Panc1 (cell line): ENCODE measurements around the gene PCED1B. TPM values are rescaled to one million over a fixed set of nuclear protein-coding genes. Genes with fewer than 3 reads are reported as not detected.
"Not testable (repeated sequence)": the region's sequence is repeated elsewhere in the genome, so short reads cannot be mapped to it uniquely, and the experiment has no call there.

Experiments
- ATAC-seq: fragments of 200-7000 bp; cut with Tn5 transposase; 2 replicates; pipeline ENCODE4 v1.9.1; 2020; ENCODE audit warnings: mild to moderate bottlenecking, moderate library complexity
- BruUV-seq: library from RNA; stranded (reverse); fragments of 400-500 nt; replicated peaks from 2 replicates; lab custom pipeline; 2021; lab: Mats Ljungman, UMichigan
- CTCF ChIA-PET: fragments of 300-600 bp; sonication (Branson Sonifier 250); formaldehyde crosslinking; loops from one replicate; lab custom pipeline; 2022; ENCODE audit warnings: antibody characterized with exemption; lab: Charles Lee
- POLR2A ChIA-PET: fragments of 300-600 bp; sonication (Branson Sonifier 250); formaldehyde crosslinking; loops from one replicate; lab custom pipeline; 2022; ENCODE audit warnings: antibody characterized with exemption; lab: Charles Lee
- DNase-seq: peaks from one replicate; pipeline ENCODE4 v3.0.0-alpha.2; 2010; ENCODE audit warnings: low read depth, low spot score
- H3K27ac ChIP-seq: 2 replicates; pipeline ENCODE4 v1.5.1; 2011; ENCODE audit warnings: mild to moderate bottlenecking, low read length, inconsistent platforms
- H3K27me3 ChIP-seq: fragments of 200-500 bp; sonication (Bioruptor generic); 2 replicates; pipeline ENCODE4 v1.6.0; 2014; ENCODE audit warnings: low read length, inconsistent platforms; ENCODE audit not compliant: control insufficient read depth, insufficient read depth
- H3K36me3 ChIP-seq: fragments of 200-500 bp; sonication (Bioruptor generic); 2 replicates; pipeline ENCODE4 v1.5.1; 2014; ENCODE audit warnings: inconsistent platforms, mild to moderate bottlenecking, low read length, moderate library complexity; ENCODE audit not compliant: control insufficient read depth, insufficient read depth
- H3K4me1 ChIP-seq: 2 replicates; pipeline ENCODE4 v1.5.1; 2011; ENCODE audit warnings: inconsistent platforms, mild to moderate bottlenecking, low read length, moderate library complexity; ENCODE audit not compliant: control insufficient read depth, insufficient read depth
- H3K4me3 ChIP-seq, 2 experiments: 2 replicates each; pipeline ENCODE4 v1.5.1; 2011 to 2012; ENCODE audit warnings: low read depth in 2 of 2, low read length in 2 of 2, mild to moderate bottlenecking in 2 of 2, inconsistent platforms in 1 of 2, moderate library complexity in 1 of 2
- H3K9me3 ChIP-seq: fragments of 200-500 bp; sonication (Bioruptor generic); 2 replicates; pipeline ENCODE4 v1.5.1; 2014; ENCODE audit warnings: low read depth, mild to moderate bottlenecking, inconsistent platforms, low read length, moderate library complexity; ENCODE audit not compliant: control insufficient read depth, insufficient read depth
- CTCF ChIP-seq: fragments of 450-650 bp; IDR thresholded peaks from 2 replicates; pipeline ENCODE4 v1.5.1; 2017; ENCODE audit warnings: mild to moderate bottlenecking
- POLR2AphosphoS5 ChIP-seq: IDR thresholded peaks from 2 replicates; pipeline ENCODE4 v1.6.1; 2012; ENCODE audit warnings: mild to moderate bottlenecking, low read depth, low read length, moderate library complexity
- REST ChIP-seq, 2 experiments: IDR thresholded peaks; 2 replicates each; pipeline ENCODE4 v1.6.1; 2011 to 2012; ENCODE audit warnings: low read depth in 2 of 2, control low read depth in 1 of 2, low read length in 1 of 2, mild to moderate bottlenecking in 1 of 2, moderate library complexity in 1 of 2; ENCODE audit not compliant: insufficient read depth in 1 of 2
- SIN3A ChIP-seq: IDR thresholded peaks from 2 replicates; pipeline ENCODE4 v1.6.1; 2012; ENCODE audit warnings: low read depth, mild to moderate bottlenecking, low read length, moderate library complexity, borderline replicate concordance; ENCODE audit not compliant: insufficient read depth
- TCF7L2 ChIP-seq: IDR thresholded peaks from 2 replicates; pipeline ENCODE4 v1.6.1; 2011; ENCODE audit warnings: mild to moderate bottlenecking, low read depth, low read length, inconsistent platforms
- in situ Hi-C: cut with HindIII; loops from 2 replicates; pipeline ENCODE4 v1.10.0; 2016; ENCODE audit warnings: low sequenced_read_pairs, low pct_unique_long_range_greater_than_20kb
- intact Hi-C: fragments of 100-400 bp; cut with micrococcal nuclease; formaldehyde crosslinking; loops from one replicate; pipeline ENCODE4 v1.10.0; 2022; ENCODE audit not compliant: unreplicated experiment
- total RNA-seq: library from RNA; stranded (reverse); gene quantifications from one replicate; pipeline ENCODE4 v1.2.1, GENCODE V29; 2021; ENCODE audit not compliant: unreplicated experiment

The PCED1B gene
- total RNA-seq, 1 experiment from 2014 or later = 0.82 TPM

GRCh38 chr12:47048541-47048940 is 30.9 kb upstream of the PCED1B start:
- POLR2A ChIA-PET = no interaction called here
- DNase-seq = no peak

DNA sequence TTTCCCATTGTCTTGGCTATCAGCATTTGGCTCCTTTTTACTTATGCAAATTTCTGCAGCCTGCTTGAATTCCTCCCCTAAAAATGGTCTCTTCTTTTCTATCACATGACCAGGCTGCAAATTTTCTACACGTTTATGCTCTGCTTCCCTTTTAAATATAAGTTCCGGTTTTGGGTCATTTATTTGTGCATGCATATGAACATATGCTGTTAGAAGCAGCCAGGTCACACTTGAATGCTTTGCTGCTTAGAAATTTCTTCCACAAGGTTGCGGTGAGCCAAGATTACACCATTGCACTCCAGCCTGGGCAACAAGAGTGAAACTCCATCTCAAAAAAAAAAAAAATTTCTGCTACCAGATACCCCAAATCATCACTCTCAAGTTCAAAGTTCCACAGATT is 28.1 kb upstream of the PCED1B start:
- H3K36me3 ChIP-seq, H3K9me3 ChIP-seq, H3K4me1 ChIP-seq, BruUV-seq, CTCF ChIA-PET, H3K27me3 ChIP-seq, intact Hi-C loops, H3K4me3 ChIP-seq, DNase-seq, in situ Hi-C loops, H3K27ac ChIP-seq, POLR2A ChIA-PET, ATAC-seq: not testable (repeated sequence)

More at GRCh38 chr12:47048541-47048940, 30.9 kb upstream of the PCED1B start:
- Histone ChIP-seq H3K4me3 (no peak overlapping the region), H3K27me3 (no peaks in the 10 kb centered on the region), H3K27ac (no peak overlapping the region), H3K36me3 (no peaks in the 10 kb centered on the region), H3K4me1 (no peaks in the 10 kb centered on the region), H3K9me3 (no peaks in the 10 kb centered on the region)
- ATAC-seq = no peak
- TF ChIP-seq CTCF = no peak
- no peak for TF ChIP-seq POLR2AphosphoS5
- no peak for TF ChIP-seq SIN3A
- TF ChIP-seq REST (IDR thresholded peaks at IDR 0.05; ENCODE audit: insufficient read depth in 1 of 2, low read depth in 2 of 2, low read length in 1 of 2) = no peak
- no peak for TF ChIP-seq TCF7L2
- in situ Hi-C loops = no loop called here
- no TSS peak for BruUV-seq
- intact Hi-C loops = no loop called here
- CTCF ChIA-PET = no interaction called here

- CTCF ChIA-PET = no interaction called here
- H3K4me1 ChIP-seq = no peaks in the 10 kb centered on the region
- in situ Hi-C loops (no loop called here), intact Hi-C loops (no loop called here)
- no TSS peak for BruUV-seq
- H3K27me3 ChIP-seq = no peaks in the 10 kb centered on the region
- H3K9me3 ChIP-seq = no peaks in the 10 kb centered on the region
- TF ChIP-seq POLR2AphosphoS5 (no peak), TCF7L2 (no peak), CTCF (no peak), SIN3A (no peak), REST (IDR thresholded peaks at IDR 0.05; ENCODE audit: insufficient read depth in 1 of 2, low read depth in 2 of 2, low read length in 1 of 2) (no peak)
- POLR2A ChIA-PET = no interaction called here
- DNase-seq = no peak
- no peak overlapping the region for H3K4me3 ChIP-seq
- ATAC-seq = no peak
- no peak overlapping the region for H3K27ac ChIP-seq
- H3K36me3 ChIP-seq = no peaks in the 10 kb centered on the region
Measured at GRCh38 chr12:47052274-47052673, 27.1 kb upstream of the PCED1B start.
